Hippocampal formation (tissue), 2 donors: Measurements from ENCODE around the gene CHL1.

Experiments
- DNase-seq, 2 donors: peaks; one replicate each; lab custom pipeline; 2025; lab: John Stamatoyannopoulos, UW

The CHL1 gene

GRCh38 chr3:396293-396692, 199.7 kb downstream of the CHL1 start:
- no peak for DNase-seq

- DNase-seq, result no peak
These were observed 203.1 kb downstream of the CHL1 start for GRCh38 chr3:399647-400046.

GRCh38 chr3:403826-404225, 207.3 kb downstream of the CHL1 start:
- DNase-seq, result no peak

- DNase-seq, result no peak
These were observed 212.4 kb downstream of the CHL1 start for GRCh38 chr3:409011-409410.

DNA sequence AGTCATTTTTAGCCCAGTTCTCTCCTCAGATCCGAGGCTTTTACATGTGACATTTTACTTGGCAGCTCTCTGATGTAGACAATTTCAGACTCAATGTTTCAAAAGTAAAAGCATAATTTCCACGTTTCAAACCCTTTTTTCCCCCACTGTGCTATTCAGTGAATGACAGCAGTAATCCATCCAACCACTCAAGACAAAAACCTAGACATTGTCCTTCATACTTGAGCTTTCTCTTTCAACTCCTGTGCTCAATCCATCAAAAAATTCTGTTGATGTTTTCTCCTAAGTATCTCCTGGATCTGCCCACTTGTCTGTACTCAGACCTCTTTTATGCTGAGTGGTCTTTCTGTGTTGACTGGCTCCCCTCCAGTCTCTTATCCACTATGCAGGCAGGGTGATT, 214.7 kb downstream of the CHL1 start:
- DNase-seq, result no peak

DNA sequence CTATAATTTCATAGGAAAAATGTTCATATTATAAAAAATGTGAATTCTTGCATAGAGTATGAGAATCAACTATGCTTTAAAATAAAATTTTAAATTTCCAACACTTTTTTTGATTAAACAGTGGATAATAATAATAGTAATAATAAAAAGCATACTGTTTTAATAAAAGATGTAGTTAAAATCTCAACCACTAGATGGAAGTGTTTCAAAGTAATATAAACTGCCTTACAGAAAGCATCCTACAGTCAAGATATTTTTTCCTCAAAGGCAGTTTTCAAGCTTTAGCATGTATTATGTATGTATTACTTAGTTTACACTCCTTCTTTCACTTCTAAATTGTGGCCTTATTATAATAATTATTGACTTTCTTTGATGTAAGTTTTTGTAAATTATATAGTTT, 217.5 kb downstream of the CHL1 start:
- no peak for DNase-seq

GRCh38 chr3:418239-418929, 221.8 kb downstream of the CHL1 start:
- DNase-seq, result no peak

GRCh38 chr3:420584-420983, 224.0 kb downstream of the CHL1 start:
- DNase-seq, result no peak

GRCh38 chr3:425079-425478, 228.5 kb downstream of the CHL1 start:
- DNase-seq, result peak in 1 of 2 donors; percentile 19

- no peak for DNase-seq
These were observed 229.5 kb downstream of the CHL1 start for GRCh38 chr3:426072-426471.

DNA sequence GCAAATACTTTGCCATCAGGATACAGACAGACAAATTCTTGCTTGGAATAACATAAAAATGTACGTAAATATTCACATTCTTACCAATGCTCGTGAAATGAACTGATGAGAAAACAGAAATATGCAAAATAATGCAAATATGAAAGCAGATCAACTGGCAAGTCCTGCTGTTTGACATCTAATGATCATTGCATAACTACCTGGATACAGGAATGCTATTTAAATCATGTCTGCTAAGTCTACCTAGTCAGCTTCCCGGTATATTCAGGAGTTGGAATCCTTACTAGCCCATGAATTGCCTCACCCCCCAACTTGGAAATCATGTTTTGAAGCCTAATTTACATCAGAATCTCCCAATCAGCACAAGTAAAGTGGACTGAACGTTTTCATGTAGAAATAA, 230.6 kb downstream of the CHL1 start:
- no peak for DNase-seq

GRCh38 chr3:430186-430585, 233.6 kb downstream of the CHL1 start:
- no peak for DNase-seq

DNA sequence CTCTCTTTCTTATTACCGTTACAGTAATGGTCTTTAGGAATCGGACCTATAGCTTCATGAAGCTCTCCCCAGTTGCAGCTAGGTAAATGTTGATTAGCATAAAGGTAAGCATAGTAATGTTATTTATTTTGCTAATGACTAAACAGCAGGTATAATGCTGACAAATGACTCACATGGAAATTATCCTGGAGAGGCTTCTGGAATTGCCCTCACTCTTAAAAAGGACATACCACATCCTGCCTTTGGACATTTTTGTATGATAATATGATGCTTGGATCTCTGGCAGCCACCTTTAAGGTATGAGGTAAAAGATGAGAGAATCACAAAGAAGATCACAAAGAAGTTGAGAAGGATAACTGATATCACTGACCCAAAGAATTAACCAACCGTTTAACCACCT, 238.6 kb downstream of the CHL1 start:
- no peak for DNase-seq

GRCh38 chr3:436053-436452, 239.5 kb downstream of the CHL1 start:
- DNase-seq, result no peak

GRCh38 chr3:440826-441225, 244.3 kb downstream of the CHL1 start:
- no peak for DNase-seq

DNA sequence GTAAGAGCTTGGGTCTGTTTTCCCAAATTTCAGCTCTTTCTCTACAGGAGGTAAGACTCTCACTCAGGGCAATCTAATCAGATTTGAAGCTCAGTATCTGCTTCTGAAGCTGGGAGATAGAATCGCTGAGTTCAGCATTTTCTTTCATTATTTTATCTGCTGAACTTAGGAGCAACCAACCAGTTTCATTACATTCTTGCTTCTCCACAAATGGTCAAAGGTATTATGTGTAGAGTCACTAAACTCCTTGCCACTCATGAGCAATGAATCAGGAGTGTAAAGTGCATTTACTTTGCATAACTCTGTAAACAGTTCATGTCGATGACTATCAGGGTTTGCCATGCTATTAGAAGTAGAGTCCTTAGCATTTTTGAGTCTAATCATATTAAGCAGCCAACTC, 249.4 kb downstream of the CHL1 start:
- no peak for DNase-seq

DNA sequence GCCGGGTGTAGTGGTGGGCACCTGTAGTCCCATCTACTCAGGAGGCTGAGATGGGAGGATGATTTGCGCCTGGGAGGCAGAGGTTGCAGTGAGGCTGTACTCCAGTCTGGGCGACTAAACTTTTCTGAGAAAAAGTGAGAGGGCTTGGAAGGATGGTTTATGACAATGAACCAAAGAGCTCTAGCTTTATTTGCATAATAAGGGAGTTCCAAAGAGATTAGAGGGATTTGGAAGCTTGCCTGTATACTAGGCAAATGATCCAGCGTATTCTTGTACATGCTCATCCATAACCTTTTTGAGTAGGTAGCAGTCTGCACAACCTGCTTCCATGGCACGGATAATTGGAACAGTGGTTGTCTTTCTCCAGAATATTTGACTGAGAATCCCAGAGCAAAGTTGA, 251.1 kb downstream of the CHL1 start:
- no peak for DNase-seq

DNA sequence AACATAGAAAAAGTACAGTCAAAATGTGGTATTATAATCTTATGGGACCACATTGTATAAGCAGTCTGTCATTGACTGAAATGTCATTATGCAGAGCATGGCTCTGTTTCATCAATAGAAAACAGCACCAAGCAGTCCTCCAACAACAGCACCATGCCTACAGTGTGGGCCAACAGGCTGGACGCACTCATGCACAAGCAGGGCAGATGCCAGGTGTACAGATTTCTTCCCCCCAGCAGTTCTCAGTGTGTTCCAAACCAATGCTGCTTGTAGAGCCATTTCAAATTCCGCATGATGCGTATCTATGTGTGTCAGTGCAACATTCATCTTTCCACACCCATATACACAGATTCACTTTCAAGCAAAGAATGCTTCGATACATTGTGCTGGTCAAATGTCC, 253.1 kb downstream of the CHL1 start:
- DNase-seq, result no peak

DNA sequence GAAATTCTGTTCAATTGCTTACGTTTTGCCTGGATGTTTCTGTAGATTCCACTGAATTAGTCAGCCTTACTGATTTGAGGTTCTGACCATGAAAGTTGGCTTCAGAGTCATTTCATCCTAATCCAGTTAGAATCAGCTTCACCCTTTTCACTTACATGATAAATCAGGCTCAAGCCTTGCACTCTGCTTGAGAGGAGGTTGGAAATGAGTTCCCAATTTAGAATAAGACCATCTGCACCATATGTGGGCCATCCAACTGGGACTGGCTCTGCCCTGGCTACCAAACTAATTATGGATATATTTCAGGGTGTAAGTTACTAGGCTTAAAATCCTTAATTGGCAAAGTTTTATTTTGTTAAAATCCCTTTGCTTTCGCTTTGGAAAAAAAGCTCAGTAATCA, 255.7 kb downstream of the CHL1 start:
- DNase-seq, result no peak

- no peak for DNase-seq
These were observed 256.5 kb downstream of the CHL1 start for GRCh38 chr3:453106-453505.

DNA sequence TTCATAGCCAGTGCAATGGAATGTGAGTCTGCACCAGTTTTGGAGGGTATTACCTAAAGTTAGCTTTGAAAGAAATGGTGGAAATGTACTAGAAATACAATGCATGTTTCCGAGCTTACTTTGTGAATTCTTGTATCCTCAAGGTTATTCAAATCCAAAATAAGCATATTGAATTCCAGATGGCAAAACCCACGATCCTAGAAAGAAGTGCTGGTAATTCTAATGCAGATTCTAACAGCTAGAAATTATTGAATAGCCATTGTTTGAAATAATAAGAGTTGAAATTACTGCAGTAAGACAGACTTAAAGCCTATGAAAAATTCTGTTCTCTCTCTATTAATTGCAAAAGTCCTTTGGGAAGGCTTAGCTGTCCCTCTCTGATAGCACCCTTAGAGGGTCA, 258.4 kb downstream of the CHL1 start:
- no peak for DNase-seq

DNA sequence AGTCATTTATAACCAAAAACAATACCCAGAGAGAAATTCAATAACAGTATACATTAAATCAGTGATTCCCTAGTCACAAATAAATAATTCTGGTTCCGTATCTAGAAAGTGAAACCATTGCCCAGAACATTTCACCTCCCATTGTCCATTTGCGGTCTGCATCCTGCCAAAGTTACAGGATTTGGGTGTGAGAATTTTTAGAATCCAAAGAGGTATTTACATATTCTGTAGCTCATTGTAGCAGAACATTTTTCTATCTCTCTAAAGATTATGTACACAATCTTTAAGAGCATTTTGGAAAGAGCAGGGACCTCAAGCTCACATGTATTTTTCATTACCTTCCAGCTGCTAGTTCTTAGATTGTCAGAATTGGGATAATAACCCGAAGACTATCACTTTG, 261.6 kb downstream of the CHL1 start:
- DNase-seq, result no peak

GRCh38 chr3:458653-459310, 262.2 kb downstream of the CHL1 start:
- DNase-seq, result peak in 1 of 2 donors; percentile 6
